OCI-LY1 (cell line): ENCODE data around the gene VTI1B.

Source experiments
- H2AFZ ChIP-seq: fragments of 200-600 bp; sonication (generic), shearing (Covaris generic); 2 replicates; pipeline ENCODE4 v1.6.0; 2014; ENCODE audit warnings: antibody characterized with exemption, mild to moderate bottlenecking, low read length
- H3F3A ChIP-seq: fragments of 200-600 bp; sonication (generic), shearing (Covaris generic); 2 replicates; pipeline ENCODE4 v1.6.0; 2014; ENCODE audit warnings: mild to moderate bottlenecking, antibody characterized with exemption, low read length, moderate library complexity; ENCODE audit not compliant: insufficient read depth
- H3K27ac ChIP-seq: fragments of 200-600 bp; sonication (generic); 2 replicates; pipeline ENCODE4 v1.5.1; 2014; ENCODE audit warnings: low read length, mixed run types, mild to moderate bottlenecking, low read depth; ENCODE audit not compliant: poor library complexity, severe bottlenecking
- H3K27me3 ChIP-seq: fragments of 200-600 bp; sonication (generic); 2 replicates; pipeline ENCODE4 v1.6.0; 2014; ENCODE audit warnings: antibody characterized with exemption, mild to moderate bottlenecking, low read length, moderate library complexity; ENCODE audit not compliant: insufficient read depth
- H3K36me3 ChIP-seq: fragments of 200-600 bp; sonication (generic); 2 replicates; pipeline ENCODE4 v1.6.1; 2014; ENCODE audit warnings: mild to moderate bottlenecking, antibody characterized with exemption, low read length, moderate library complexity, mixed read lengths; ENCODE audit not compliant: insufficient read depth
- H3K4me1 ChIP-seq: fragments of 200-600 bp; sonication (generic); 2 replicates; pipeline ENCODE4 v1.5.1; 2014; ENCODE audit warnings: mild to moderate bottlenecking, low read length, moderate library complexity; ENCODE audit not compliant: insufficient read depth, severe bottlenecking
- H3K4me2 ChIP-seq: fragments of 200-600 bp; sonication (generic), shearing (Covaris generic); 2 replicates; pipeline ENCODE4 v1.6.1; 2014; ENCODE audit warnings: low read length
- H3K4me3 ChIP-seq: fragments of 200-600 bp; sonication (generic); 2 replicates; pipeline ENCODE4 v1.5.1; 2014; ENCODE audit warnings: low read length, low read depth, mild to moderate bottlenecking, mixed read lengths; ENCODE audit not compliant: poor library complexity, severe bottlenecking
- H3K79me2 ChIP-seq: fragments of 200-600 bp; shearing (Covaris generic); 2 replicates; pipeline ENCODE4 v1.6.1; 2016; ENCODE audit warnings: mixed run types, low read length, mixed read lengths; ENCODE audit not compliant: insufficient read depth
- H3K9ac ChIP-seq: fragments of 200-600 bp; sonication (generic), shearing (Covaris generic); 2 replicates; pipeline ENCODE4 v1.6.1; 2014; ENCODE audit warnings: mild to moderate bottlenecking, low read length, mixed read lengths
- H3K9me2 ChIP-seq: fragments of 200-600 bp; sonication (generic), shearing (Covaris generic); 2 replicates; pipeline ENCODE4 v1.6.1; 2014; ENCODE audit warnings: low read depth, mild to moderate bottlenecking, low read length, mixed read lengths
- H3K9me3 ChIP-seq: fragments of 200-600 bp; shearing (Covaris generic); 2 replicates; pipeline ENCODE4 v1.6.1; 2014; ENCODE audit warnings: low read length, mixed read lengths
- H4K20me1 ChIP-seq: fragments of 200-600 bp; sonication (generic), shearing (Covaris generic); 2 replicates; pipeline ENCODE4 v1.6.0; 2016; ENCODE audit warnings: mild to moderate bottlenecking, low read length; ENCODE audit not compliant: insufficient read depth
- EZH2 ChIP-seq: fragments of 200-600 bp; sonication (generic), shearing (Covaris generic); IDR thresholded peaks from 2 replicates; pipeline ENCODE4 v1.8.0; 2017; ENCODE audit warnings: borderline replicate concordance, mixed run types, mild to moderate bottlenecking, antibody characterized with exemption, low read length, moderate library complexity, mixed read lengths
- TF ChIP-seq, protein P1 (sequence below): fragments of 200-600 bp; sonication (generic), shearing (Covaris generic); IDR thresholded peaks from 2 replicates; pipeline ENCODE4 v1.5.1; 2017; ENCODE audit warnings: mild to moderate bottlenecking, antibody characterized with exemption, low read length, moderate library complexity, mixed read lengths

Gene VTI1B

DNA sequence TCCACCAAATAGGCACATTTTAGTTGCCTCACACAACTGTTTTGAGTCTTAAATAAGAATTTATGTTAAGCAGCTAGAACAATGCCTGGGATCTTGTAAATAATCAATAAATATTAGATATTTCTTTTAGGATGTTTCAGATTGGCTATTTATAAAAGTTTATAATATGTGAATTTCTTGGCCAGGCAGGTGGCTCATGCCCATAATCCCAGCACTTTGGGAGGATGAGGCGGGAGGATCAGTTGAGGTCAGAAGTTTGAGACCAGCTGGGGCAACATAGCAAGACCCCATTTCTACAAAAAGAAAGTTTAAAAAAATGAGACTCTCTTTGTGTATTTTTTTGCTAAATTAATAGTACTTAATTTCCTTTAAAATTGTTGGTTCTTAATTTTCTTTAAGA is 33.0 kb downstream of the VTI1B start:
- Histone ChIP-seq H3F3A (no peaks in the 10 kb centered on the region), H3K9me2 (no peaks in the 10 kb centered on the region), H3K27ac (no peak overlapping the region), H3K79me2 (no peaks in the 10 kb centered on the region), H3K4me3 (no peak overlapping the region), H3K4me2 (no peak overlapping the region), H2AFZ (no peak overlapping the region), H3K9ac (no peak overlapping the region), H3K9me3 (no peaks in the 10 kb centered on the region), H3K36me3 (peaks cover 4% of the 10 kb centered on the region; the same call in 1 of the 2 replicates), H3K27me3 (no peaks in the 10 kb centered on the region), H4K20me1 (no peaks in the 10 kb centered on the region), H3K4me1 (peaks cover 2% of the 10 kb centered on the region)
- TF ChIP-seq, protein P1, sequence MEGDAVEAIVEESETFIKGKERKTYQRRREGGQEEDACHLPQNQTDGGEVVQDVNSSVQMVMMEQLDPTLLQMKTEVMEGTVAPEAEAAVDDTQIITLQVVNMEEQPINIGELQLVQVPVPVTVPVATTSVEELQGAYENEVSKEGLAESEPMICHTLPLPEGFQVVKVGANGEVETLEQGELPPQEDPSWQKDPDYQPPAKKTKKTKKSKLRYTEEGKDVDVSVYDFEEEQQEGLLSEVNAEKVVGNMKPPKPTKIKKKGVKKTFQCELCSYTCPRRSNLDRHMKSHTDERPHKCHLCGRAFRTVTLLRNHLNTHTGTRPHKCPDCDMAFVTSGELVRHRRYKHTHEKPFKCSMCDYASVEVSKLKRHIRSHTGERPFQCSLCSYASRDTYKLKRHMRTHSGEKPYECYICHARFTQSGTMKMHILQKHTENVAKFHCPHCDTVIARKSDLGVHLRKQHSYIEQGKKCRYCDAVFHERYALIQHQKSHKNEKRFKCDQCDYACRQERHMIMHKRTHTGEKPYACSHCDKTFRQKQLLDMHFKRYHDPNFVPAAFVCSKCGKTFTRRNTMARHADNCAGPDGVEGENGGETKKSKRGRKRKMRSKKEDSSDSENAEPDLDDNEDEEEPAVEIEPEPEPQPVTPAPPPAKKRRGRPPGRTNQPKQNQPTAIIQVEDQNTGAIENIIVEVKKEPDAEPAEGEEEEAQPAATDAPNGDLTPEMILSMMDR = no peak
- TF ChIP-seq EZH2 = no peak

DNA sequence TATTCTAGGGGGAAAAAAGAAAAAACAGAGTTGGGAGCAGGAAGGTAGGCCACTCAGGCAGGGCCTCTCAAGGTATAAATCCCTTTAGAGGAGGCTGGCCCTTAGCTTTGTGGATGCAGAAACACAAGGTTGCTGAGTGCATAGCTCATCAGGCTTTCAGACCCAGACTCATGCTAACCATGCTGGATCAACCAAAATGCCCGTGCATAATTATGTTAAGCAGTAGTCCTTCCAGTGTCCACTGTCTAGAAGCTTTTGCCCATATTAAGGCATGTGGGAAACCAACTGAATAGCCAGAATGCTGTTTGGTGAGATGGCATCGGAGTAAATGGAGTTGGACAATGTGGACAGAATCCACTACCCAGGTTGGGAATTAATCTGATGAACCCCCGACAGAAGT is 35.8 kb downstream of the VTI1B start:
- no peak overlapping the region for H3K9ac ChIP-seq
- no peak for TF ChIP-seq EZH2
- TF ChIP-seq, protein P1 = no peak
- no peaks in the 10 kb centered on the region for H3K27me3 ChIP-seq
- peaks cover 5% of the 10 kb centered on the region for H3K4me1 ChIP-seq
- H3K9me2 ChIP-seq = no peaks in the 10 kb centered on the region
- no peak overlapping the region for H3K4me3 ChIP-seq
- no peak overlapping the region for H3K27ac ChIP-seq
- no peaks in the 10 kb centered on the region for H3K36me3 ChIP-seq
- no peak overlapping the region for H3K4me2 ChIP-seq
- no peak overlapping the region for H2AFZ ChIP-seq
- no peaks in the 10 kb centered on the region for H3K9me3 ChIP-seq
- H3K79me2 ChIP-seq = no peaks in the 10 kb centered on the region
- no peaks in the 10 kb centered on the region for H4K20me1 ChIP-seq
- no peaks in the 10 kb centered on the region for H3F3A ChIP-seq

DNA sequence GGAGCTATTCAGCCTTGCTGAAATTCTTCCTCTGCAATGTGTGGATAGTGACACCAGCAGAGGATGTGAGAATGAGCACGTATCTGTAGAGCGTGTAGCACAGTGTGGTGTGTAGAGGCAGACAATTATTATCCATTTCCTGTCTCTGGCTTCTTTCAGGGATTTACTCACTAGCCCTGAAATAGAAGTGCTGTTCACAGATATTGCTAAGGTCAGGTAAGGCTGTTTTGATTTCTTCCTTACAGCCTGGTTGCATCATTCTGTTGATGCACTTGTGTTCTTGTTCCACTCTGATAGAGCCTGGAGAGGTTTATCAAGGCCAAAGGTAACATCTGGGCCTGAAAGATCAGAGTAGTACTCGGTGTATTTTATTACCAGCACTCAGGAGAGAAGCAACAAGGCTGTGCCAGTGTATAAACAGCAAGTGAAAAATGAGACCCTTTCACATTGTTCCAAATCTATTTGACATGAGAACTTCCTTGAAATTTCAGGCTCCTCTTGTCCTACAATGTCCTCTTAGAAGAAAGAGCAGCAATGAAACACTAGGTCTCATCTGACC is 38.0 kb downstream of the VTI1B start:
- no peaks in the 10 kb centered on the region for H4K20me1 ChIP-seq
- no peak overlapping the region for H2AFZ ChIP-seq
- no peak overlapping the region for H3K27ac ChIP-seq
- peaks cover 5% of the 10 kb centered on the region for H3K4me1 ChIP-seq
- H3F3A ChIP-seq = no peaks in the 10 kb centered on the region
- no peak overlapping the region for H3K4me3 ChIP-seq
- H3K36me3 ChIP-seq = no peaks in the 10 kb centered on the region
- H3K79me2 ChIP-seq = no peaks in the 10 kb centered on the region
- H3K9me3 ChIP-seq = no peaks in the 10 kb centered on the region
- no peak for TF ChIP-seq EZH2
- TF ChIP-seq, protein P1 = no peak
- H3K9me2 ChIP-seq = no peaks in the 10 kb centered on the region
- no peak overlapping the region for H3K9ac ChIP-seq
- no peaks in the 10 kb centered on the region for H3K27me3 ChIP-seq
- H3K4me2 ChIP-seq = no peak overlapping the region
